ENCODE results near the gene SNAPIN. TPM values are rescaled to one million over a fixed set of nuclear protein-coding genes. Genes with fewer than 3 reads are reported as not detected.
A peak's percentile ranks its signal among the peaks of the same experiment; 100 is the strongest.

The SNAPIN gene
- total RNA-seq, 3 donors from 2014 or later, result 22.6 to 33.7 (median 25.4) TPM

GRCh38 chr1:153619171-153619570 lies 39.3 kb upstream of the SNAPIN start:
- ATAC-seq, result no peak

GRCh38 chr1:153623101-153623500 lies 35.4 kb upstream of the SNAPIN start:
- no peak for TF ChIP-seq CTCF (IDR thresholded peaks at IDR 0.05)
- Histone ChIP-seq H3K9me3 (no peaks in the 10 kb centered on the region), H3K4me3 (no peak overlapping the region), H3K36me3 (ENCODE audit: low read depth) (no peaks in the 10 kb centered on the region), H3K4me1 (ENCODE audit: low read depth) (peaks cover 8% of the 10 kb centered on the region)
- ATAC-seq (no peak), DNase-seq (no peak)
- intact Hi-C loops (cut with DNase I, micrococcal nuclease), result no loop called here

More at GRCh38 chr1:153619171-153619570, 39.3 kb upstream of the SNAPIN start:
- TF ChIP-seq CTCF (IDR thresholded peaks at IDR 0.05), result no peak
- intact Hi-C loops (cut with DNase I, micrococcal nuclease), result no loop called here
- Histone ChIP-seq H3K9me3 (no peaks in the 10 kb centered on the region), H3K36me3 (ENCODE audit: low read depth) (no peaks in the 10 kb centered on the region), H3K4me3 (no peak overlapping the region), H3K4me1 (ENCODE audit: low read depth) (peaks cover 17% of the 10 kb centered on the region)
- peak in 2 of 3 donors; percentile 9 to 24 for DNase-seq

- ATAC-seq (no peak), DNase-seq (peak in 1 of 3 donors; percentile 19)
- TF ChIP-seq CTCF (IDR thresholded peaks at IDR 0.05), result no peak
- Histone ChIP-seq H3K4me1 (ENCODE audit: low read depth) (peaks cover 8% of the 10 kb centered on the region), H3K4me3 (no peak overlapping the region), H3K36me3 (ENCODE audit: low read depth) (no peaks in the 10 kb centered on the region), H3K9me3 (no peaks in the 10 kb centered on the region)
- intact Hi-C loops (cut with DNase I, micrococcal nuclease), result no loop called here
Measured at GRCh38 chr1:153624965-153625611, 33.4 kb upstream of the SNAPIN start.

GRCh38 chr1:153626477-153626903 lies 32.0 kb upstream of the SNAPIN start:
- H3K9me3 ChIP-seq, result no peaks in the 10 kb centered on the region
- ATAC-seq (no peak), DNase-seq (no peak)
- peak overlapping the region; percentile 17 for H3K4me3 ChIP-seq
- peaks cover 16% of the 10 kb centered on the region for H3K4me1 ChIP-seq (ENCODE audit: low read depth)
- intact Hi-C loops (cut with DNase I, micrococcal nuclease), result no loop called here
- TF ChIP-seq CTCF (IDR thresholded peaks at IDR 0.05), result no peak
- no peaks in the 10 kb centered on the region for H3K36me3 ChIP-seq (ENCODE audit: low read depth)

GRCh38 chr1:153626904-153627714 lies 31.4 kb upstream of the SNAPIN start, which contains the start of gene S100A13:
Gene S100A13, minus strand, starts transcription at chr1:153627505. Its CDS starts 1,033 bp downstream, at chr1:153626472.
- peak; percentile 84 for ATAC-seq
- Histone ChIP-seq H3K4me1 (ENCODE audit: low read depth) (peaks cover 16% of the 10 kb centered on the region), H3K9me3 (no peaks in the 10 kb centered on the region), H3K36me3 (ENCODE audit: low read depth) (no peaks in the 10 kb centered on the region), H3K4me3 (peak within 1 kb of the TSS; percentile 17)
- peak; percentile 69 for TF ChIP-seq CTCF (IDR thresholded peaks at IDR 0.05)
- DNase-seq, result peak; percentile 75 to 88 (median 86)
- intact Hi-C loops (cut with DNase I, micrococcal nuclease), result no loop called here

All from mucosa of descending colon (tissue), 3 donors.